ENCODE measurements around the gene DPPA2. TPM values are rescaled to one million over a fixed set of nuclear protein-coding genes. Genes with fewer than 3 reads are reported as not detected.
"Not testable (repeated sequence)": the region's sequence is repeated elsewhere in the genome, so short reads cannot be mapped to it uniquely, and the experiment has no call there.

DPPA2 gene
- not detected for total RNA-seq

GRCh38 chr3:109316162-109316730 lies at the start of gene DPPA2:
Gene DPPA2, minus strand, starts transcription at chr3:109316517. Its CDS starts 1,975 bp downstream, at chr3:109314542.
- Histone ChIP-seq H3K4me1 (no peaks in the 10 kb centered on the region), H3K4me3 (no peak within 1 kb of the TSS), H3K9me3 (no peaks in the 10 kb centered on the region), H3K27me3 (no peaks in the 10 kb centered on the region), H3K27ac (no peak within 1 kb of the TSS), H3K36me3 (no peaks in the 10 kb centered on the region)
- no peak for DNase-seq
- intact Hi-C loops (cut with DNase I; ENCODE audit: low total_unique reads): no loop called here
- TF ChIP-seq CTCF (IDR thresholded peaks at IDR 0.05) (no peak), POLR2A (IDR thresholded peaks at IDR 0.05) (no peak)

- intact Hi-C loops (cut with DNase I; ENCODE audit: low total_unique reads): no loop called here
- no peak for DNase-seq
- Histone ChIP-seq H3K27me3 (no peaks in the 10 kb centered on the region), H3K9me3 (no peaks in the 10 kb centered on the region), H3K4me1 (no peaks in the 10 kb centered on the region), H3K27ac (no peak overlapping the region), H3K4me3 (no peak overlapping the region), H3K36me3 (no peaks in the 10 kb centered on the region)
- TF ChIP-seq CTCF (IDR thresholded peaks at IDR 0.05) (no peak), POLR2A (IDR thresholded peaks at IDR 0.05) (no peak)
These were observed 47.8 kb upstream of the DPPA2 start for GRCh38 chr3:109364088-109364487.

- H3K9me3 ChIP-seq: no peaks in the 10 kb centered on the region
- H3K4me1 ChIP-seq: no peaks in the 10 kb centered on the region
- H3K27ac ChIP-seq: no peak overlapping the region
- no peaks in the 10 kb centered on the region for H3K27me3 ChIP-seq
- intact Hi-C loops (cut with DNase I; ENCODE audit: low total_unique reads): no loop called here
- no peaks in the 10 kb centered on the region for H3K36me3 ChIP-seq
- no peak for TF ChIP-seq POLR2A (IDR thresholded peaks at IDR 0.05)
- TF ChIP-seq CTCF (IDR thresholded peaks at IDR 0.05): no peak
- H3K4me3 ChIP-seq: no peak overlapping the region
- DNase-seq: no peak
These were observed 47.3 kb upstream of the DPPA2 start for GRCh38 chr3:109363634-109364033.

- Histone ChIP-seq H3K4me1 (no peaks in the 10 kb centered on the region), H3K36me3 (no peaks in the 10 kb centered on the region), H3K27me3 (no peaks in the 10 kb centered on the region), H3K4me3 (no peak overlapping the region), H3K27ac (no peak overlapping the region), H3K9me3 (no peaks in the 10 kb centered on the region)
- TF ChIP-seq POLR2A (IDR thresholded peaks at IDR 0.05) (no peak), CTCF (IDR thresholded peaks at IDR 0.05) (no peak)
- DNase-seq: no peak
- intact Hi-C loops (cut with DNase I; ENCODE audit: low total_unique reads): no loop called here
These were observed 46.5 kb upstream of the DPPA2 start for GRCh38 chr3:109362823-109363222.

- DNase-seq; H3K4me1 ChIP-seq; H3K27me3 ChIP-seq; H3K36me3 ChIP-seq; intact Hi-C loops (cut with DNase I; ENCODE audit: low total_unique reads); H3K9me3 ChIP-seq; H3K27ac ChIP-seq; H3K4me3 ChIP-seq: not testable (repeated sequence)
These were observed 42.5 kb upstream of the DPPA2 start for GRCh38 chr3:109358809-109359208.
